HK-2 (cell line): ENCODE measurements around the gene GPR108.
"Not testable (repeated sequence)": the region's sequence is repeated elsewhere in the genome, so short reads cannot be mapped to it uniquely, and the experiment has no call there.

ENCODE experiments used
- DNase-seq: peaks from one replicate; pipeline ENCODE4 v3.0.0-alpha.2; 2018; ENCODE audit not compliant: unreplicated experiment

The GPR108 gene

DNA sequence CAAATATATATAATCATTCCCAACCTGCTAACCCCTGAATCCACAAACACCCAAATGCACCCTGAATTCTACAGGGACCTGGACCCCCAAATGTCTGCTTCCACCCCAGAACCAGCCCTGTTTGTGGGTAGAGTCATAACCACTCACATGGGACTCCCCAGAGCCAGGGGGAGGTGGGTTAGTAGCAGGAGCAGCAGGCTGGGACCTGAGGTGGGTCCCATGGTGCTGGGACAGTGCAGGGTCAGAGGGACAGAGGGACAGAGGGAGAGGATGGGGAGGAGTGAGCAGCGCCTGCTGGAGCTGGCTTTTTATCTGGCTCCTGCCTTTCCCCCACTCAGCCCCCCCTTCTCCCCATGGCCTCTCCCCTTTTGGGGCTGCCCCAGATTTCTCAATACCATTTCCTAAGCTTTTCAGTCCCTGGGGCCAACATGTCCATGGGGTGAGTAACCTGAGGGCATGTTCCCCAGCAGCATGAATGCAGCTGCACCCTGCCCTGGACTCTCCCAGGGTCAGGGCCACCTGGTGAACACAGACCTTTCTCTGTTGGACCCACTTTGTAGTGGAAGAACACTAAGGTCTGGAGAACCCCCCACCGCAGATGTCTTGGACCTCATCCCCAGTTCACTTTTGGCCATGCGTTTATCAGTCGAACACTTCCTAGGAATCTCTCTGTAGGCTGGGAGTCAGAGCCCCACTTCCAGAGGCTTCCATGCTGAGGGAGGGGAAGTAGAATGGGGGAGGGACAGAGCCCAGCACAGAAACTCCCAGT, 16.8 kb downstream of the GPR108 start, which contains the start of gene C3:
Gene C3, minus strand, starts transcription at position 282 of the 769 bp plus-strand sequence. Its CDS starts 61 bp downstream, at position 221.
- DNase-seq, result peak; percentile 43

DNA sequence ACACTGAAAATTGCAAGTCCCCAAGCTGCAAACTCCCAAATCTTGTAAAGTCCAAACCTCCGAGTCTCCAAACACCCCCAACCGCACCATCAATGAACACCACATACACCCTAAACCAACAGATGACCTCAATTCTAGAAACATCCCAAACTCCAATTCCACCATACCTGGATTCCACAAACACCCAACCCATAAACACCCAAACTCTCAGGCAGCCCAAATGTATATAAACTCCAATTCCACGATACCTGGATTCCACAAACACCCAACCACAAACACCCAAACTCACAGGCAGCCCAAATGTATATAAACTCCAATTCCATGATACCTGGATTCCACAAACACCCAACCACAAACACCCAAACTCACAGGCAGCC, 17.4 kb downstream of the GPR108 start:
- no peak for DNase-seq

DNA sequence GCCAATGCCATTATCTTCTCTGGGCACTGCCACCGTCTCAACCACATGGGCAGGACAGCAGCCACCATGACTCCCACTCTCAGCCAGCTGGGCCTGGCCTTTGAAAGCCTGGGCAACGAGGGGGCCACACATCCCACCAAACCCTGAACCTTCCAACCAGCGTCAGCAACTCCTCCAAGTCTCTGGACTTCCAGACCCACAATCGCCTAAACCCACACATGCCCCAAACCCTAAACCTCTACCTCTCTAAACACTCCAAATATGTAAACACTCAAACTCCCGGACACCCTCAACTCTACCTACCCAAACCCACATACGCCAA, 17.9 kb downstream of the GPR108 start:
- DNase-seq, result no peak

DNA sequence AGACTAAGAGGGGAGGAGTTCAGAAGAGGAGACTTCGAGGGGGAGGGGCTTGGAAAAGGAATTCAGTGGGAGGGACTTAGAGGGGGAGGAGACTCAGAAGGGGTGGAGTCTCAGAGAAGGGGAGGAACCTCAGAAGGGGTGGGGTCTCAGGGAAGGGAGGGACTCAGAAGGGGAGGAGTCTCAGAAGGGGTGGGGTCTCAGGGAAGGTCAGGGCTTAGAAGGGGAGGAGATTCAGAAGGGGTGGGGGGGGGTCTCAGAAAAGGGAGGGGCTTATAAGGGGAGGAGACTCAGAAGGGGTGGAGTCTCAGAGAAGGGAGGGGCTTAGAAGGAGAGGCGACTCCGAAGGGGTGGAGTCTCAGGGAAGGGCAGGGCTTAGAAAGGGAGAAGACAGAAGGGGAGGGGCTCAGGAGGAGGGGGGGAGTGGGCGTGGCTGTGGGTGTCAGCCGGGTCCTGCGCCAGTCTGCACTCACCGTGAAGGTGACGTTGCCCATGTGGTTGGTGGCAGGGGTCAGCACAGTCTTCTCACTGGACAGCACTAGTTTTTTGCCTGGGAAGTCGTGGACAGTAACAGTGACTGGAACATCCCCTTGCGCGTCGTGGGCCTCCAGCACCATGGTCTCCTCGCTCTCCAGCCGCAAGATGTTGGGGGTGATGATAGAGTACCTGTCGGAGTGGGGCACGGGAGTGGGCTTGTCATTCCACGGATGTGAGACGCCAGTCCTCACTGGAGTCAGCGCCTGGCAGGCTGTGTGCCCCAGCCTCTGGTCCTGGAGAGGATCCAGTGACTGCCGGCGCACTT, 18.4 kb downstream of the GPR108 start:
- DNase-seq, result no peak

DNA sequence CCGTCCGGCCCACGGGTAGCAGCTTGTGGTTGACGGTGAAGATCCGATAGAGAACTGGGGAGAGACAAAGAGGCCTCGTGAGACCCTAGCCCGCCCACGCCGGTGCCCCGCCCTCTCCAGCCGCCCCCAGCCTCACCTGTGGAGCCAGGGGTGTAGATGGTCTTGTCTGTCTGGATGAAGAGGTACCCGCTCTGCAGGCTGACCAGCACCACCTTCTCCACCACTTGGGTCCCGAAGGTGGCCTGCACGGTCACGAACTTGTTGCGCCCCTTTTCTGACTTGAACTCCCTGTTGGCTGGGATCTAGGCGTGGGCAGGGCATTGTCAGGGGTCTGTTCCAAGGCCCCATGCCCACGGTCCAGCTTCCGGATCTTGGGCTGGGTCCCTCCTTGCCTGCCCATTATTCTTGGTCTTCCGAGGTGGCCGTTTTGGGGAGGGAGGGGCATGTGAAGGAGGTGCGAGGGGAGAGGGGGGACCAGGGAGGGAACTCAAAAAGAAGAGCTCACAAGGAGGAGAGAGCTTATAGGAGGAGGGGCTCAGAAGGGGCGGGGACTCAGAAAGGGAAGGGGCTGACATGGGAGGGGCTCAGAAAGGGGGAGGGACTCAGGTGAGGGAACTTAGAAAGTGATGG, 19.2 kb downstream of the GPR108 start:
- DNase-seq, result no peak

DNA sequence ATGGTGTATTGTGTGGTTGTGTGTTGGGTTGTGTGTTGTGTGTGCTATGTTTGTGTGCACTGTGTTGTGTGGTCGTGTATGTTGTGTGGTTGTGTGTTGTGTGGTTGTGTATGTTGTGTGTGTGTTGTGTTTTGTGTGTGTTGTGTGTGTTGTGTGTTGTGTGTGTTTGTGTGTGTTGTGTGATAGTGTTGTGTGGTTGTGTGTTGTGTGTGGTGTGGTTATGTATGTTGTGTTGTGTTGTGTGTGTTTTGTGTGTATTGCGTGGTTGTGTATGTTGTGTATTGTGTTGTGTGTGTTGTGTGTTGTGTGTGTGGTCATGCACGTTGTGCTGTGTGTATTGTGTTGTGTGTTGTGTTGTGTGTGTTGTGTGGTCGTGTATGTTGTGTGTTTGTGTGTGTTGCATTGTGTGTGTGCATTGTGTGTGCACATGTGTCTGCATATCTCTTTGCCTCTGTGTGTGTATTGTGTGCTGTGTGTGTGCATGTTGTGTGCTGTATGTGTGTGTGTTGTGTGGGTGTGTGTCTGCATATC, 19.9 kb downstream of the GPR108 start:
- DNase-seq, result no peak

DNA sequence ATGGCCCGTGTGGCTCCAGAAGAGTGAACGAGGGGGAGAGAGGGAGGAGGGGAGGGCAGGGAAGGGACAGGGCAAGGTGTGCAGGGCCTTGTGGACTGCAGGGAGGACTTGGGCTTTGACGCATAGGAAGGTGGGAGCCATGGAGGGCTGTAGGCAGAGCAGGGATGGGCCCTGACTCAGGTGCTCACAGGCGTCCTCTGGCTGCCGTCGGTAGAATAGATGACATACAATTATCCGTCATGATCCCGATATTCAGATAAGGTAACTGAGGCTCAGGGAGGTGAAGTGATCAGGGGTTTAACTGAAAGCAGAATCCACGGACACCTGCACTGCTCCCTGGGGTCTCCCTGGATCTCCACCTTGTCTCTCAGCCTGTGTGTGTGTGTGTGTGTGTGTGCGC, 20.3 kb downstream of the GPR108 start:
- no peak for DNase-seq

DNA sequence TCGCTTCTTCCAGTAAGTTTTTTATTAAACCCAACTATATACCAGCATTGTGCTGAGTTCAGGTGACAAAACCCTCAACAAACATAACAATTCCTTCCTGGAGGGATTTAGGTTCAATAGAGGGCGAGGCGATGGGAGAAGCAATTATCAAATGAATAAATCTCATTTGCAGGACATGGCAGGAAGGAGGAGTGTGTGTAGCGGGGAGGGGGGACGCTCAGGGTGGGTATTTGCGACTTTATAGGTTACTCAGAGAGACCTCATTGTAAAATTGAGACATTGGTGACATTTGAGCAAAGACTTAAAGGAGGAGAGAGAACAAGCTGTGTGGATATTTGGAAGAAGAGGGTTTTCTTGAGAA, 20.8 kb downstream of the GPR108 start:
- DNase-seq, result no peak

DNA sequence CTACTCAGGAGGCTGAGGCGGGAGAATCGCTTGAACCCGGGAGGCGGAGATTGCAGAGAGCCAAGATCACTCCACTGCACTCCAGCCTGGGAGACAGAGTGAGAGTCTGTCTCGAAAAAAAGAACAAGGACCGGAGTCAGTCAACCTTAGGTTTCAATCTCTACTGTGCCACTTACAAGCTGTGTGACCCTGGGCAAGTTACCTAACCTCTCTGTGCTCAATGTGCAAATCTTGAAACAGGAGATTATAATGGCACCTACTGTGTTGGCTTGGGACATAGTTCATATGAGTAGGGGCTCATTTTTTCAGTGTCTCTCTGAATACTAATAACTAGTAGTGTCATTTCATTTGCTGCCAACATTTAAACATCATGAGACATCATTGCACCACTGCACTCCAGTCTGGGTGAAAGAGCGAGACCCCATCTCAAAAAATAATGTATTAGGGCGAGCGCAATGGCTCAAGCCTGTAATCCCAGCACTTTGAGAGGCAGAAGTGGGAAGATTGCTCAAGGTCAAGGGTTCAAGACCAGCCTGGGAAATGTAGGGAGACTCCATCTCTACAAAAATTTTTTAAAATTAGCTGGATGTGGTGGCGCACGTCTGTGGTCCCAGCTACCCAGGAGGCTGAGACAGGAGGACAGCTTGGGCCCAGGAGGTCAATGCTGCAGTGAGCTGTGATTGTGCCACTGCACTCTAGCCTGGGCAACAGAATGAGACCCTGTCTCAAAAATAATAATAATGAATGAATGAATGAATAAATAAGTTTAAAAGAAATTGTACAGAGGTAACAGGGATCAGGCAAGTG, 22.4 kb downstream of the GPR108 start:
- no peak for DNase-seq

DNA sequence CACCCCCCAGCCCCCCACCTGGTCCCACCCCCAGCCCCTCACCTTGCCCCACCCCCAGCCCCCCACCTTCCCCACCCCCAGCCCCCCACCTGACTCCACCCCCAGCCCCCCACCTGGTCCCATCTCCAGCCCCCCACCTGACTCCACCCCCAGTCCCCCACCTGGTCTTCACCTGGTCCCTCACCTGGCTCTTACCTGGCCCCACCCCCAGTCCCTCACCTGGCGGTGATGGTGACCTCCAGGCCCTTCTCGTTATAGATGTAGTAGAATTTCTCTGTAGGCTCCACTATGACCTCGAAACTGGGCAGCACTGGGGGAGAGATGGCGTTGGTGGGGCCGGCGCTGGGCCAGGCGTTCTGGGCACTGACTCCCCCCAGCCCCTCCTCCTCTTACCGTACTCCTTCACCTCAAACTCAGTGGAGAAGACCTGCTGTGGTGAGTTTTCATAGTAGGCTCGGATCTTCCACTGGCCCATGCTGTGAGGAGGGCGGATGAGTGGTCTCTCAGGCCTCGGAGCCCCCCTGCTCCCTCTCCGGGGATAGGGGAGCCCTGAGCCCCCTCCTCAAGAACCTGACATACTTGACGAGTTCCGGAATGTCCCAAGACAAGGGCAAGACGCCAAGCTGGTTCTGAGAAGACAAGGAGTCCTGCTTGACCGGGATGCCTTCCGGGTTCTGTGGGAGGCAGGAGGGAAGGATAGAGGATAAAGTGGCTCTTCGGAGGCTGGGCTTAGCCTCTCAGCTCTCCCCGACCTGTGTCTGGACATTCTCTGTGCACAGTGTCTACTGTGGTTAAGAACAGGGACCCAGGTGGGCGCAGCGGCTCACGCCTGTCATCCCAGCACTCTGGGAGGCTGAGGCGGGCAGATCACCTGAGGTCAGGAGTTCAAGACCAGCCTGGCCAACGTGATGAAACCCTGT, 23.3 kb downstream of the GPR108 start:
- DNase-seq, result no peak

DNA sequence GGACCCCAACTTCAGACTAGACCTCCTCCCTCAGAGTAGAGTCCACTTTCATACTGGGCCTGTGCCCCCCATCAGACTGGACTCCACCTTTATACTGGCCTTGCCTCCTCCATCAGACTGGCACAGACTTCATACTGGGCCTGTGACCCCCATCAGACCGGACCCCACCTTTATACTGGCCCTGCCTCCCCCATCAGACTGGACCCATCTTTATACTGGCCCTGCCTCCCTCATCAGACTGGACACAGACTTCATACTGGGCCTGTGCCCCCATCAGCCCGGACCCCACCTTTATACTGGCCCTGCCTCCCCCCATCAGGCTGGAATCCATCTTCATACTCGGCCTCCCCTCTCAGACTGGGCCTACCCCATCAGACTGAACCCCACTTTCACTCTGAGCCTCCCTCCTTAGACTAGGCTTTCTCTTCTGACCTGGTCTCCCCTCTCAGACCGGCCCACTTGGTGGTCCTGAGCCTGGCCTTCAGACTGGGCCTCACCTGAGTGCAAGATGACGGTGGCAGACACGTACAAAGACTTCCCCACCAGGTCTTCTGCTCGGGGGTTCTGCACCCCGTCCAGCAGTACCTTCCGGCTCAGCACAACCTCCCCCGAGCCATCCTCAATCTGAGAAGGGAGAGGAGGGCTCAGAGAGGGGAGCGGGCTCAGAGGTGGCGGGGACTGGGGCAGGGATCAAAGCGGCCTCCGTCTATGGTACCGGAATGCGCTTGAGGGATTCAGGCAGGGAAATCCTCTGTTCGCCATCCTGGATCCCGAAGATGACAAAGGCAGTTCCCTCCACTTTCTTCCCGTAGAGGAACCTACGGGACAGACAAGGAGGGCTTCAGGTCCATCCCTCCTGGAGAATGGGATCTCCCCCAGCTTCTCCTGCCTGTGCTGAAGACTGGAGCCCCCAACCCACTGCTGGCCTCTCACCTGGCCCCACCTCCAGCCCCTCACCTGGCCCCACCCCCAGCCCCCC, 24.4 kb downstream of the GPR108 start:
- DNase-seq, result no peak

DNA sequence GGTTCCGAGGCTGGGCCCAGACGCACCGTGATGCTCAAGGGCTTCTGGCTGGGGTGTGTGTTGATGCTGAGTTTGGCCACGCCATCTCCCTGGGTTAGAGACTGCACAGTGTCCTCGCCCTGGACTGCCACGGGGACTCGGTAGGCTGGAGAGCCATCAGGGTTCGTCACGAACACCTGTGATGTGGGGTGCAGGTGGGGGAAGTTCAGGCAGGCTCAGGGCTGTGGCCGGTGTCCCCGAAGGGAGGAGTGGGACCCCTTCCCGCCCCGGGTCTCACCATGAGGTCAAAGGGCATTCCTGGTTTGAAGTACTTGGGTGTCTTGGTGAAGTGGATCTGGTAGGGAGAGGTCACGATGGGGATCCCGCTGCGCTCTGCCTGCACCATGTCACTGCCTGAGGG, 25.1 kb downstream of the GPR108 start:
- no peak for DNase-seq

DNA sequence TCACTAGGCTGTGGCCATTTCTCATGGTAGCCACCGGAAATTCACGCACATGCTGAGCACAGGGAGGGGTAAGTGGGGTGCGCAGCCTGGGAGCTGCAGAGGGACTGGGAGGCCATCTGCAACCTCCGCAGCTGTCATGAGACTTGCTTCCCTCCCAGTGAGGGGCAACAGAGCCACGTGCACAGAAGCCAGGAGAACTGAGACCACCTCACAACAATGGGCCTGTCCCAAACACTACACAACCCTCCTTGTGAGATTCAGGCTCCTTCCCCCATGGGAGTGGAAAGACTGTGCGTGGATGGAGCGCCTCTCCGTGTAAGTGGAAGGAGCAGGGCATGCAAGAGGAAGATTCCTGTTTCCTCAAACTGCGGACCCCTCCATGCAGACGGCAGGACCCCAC, 25.8 kb downstream of the GPR108 start:
- no peak for DNase-seq

DNA sequence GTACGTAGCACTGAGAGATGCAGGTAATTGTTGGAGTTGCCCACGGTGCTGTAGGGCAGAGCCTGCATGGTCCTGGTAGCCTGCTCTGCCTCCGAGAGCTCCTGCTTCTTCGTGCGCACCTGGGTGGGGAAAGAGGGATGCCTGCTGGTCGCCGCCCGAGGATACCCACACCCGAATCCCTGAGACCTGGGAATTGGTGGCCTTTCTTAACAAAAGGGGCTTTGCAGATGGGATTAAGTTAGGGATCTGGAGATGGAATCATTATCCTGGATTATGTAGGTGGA, 26.4 kb downstream of the GPR108 start:
- no peak for DNase-seq

DNA sequence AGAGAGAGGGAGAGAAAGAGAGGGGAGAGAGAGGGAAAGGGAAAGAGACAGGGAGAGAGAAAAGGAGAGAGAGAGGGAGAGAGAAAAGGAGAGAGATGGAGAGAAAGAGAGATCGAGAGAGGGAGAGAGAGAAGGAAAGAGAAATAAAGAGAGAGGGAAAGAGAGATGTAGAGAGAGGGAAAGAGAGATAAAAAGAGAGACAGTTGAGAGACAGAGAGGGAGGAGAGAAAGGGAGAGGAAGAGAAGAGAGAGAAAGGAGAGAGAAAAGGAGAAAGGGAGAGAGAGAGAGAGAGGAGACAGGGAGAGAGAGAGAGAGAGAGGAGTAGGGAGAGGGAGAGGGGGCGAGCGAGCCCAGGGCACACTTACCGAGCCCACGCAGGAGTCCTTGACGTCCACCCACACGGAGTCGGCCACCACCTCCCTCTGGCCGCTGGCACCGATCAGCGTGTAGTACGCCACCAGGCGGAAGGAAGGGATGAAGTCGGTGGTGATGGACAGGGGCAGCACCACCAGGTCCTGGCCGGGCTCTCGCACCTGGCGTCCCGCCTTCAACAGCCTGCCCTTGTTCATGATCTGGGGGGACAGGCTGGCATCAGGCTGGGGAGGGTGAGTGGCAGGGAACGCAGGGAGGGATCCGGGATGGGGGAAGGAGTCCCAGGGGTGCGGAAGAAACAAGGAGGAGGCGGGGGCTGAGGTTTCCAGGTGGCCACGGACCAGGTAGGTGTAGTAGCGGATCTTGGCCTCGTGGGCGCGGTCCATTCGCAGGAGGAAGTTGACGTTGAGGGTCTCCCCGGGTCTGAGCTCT, 26.9 kb downstream of the GPR108 start:
- no peak for DNase-seq

DNA sequence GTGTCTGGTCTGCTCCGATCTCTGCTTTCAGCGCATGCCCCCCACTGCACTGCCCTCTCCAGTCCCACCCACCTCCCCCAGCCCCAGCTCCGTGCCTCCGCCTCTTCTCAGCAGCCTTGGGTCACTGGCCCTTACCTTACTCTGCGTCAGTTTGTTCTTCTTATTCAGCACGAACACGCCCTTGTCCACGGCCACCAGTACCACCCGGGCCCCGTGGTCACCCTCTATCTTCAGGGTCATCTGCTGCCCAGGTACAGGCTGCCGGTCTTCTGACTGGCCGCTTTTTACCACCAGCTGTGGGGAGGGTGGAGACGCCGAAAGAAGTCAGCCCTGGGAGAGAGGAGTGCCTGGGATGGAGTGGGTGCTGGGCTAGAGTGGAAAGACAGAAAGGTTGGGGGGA, 27.8 kb downstream of the GPR108 start:
- DNase-seq, result no peak

DNA sequence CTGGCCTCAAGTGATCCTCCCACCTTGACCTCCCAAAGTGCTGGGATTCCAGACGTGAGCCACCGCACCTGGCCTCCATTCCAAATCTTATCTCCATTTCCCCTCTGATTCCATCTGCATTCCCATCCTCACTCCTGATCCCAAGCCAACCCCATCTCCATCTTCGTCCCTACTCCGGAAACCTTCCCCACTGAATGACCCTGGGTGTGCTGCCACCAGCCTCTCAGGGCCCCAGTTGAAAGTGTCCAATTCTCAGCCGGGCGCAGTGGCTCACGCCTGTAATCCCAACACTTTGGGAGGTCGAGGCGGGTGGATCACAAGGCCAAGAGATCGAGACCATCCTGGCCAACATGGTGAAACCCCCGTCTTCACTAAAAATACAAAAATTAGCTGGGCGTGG, 28.5 kb downstream of the GPR108 start:
- DNase-seq, result not testable (repeated sequence)

DNA sequence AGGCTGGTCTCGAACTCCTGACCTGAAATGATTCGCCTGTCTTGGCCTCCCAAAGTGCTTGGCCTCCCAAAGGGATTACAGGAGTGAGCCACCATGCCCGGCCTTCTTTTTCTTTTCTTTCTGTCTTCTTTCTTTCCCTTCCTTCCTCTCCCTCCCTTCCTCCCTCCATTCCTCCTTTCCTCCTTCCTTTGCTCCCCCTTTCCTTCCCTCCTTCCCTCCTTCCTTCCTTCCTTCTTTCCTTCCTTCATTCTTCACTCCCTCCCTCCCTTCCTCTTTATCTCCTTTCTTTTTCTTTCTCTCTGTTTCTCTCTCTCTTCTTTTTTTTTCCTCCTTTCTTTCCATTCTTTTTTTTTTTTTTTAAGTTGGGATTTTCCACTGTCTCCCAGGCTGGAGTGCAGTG, 29.0 kb downstream of the GPR108 start:
- DNase-seq, result no peak

DNA sequence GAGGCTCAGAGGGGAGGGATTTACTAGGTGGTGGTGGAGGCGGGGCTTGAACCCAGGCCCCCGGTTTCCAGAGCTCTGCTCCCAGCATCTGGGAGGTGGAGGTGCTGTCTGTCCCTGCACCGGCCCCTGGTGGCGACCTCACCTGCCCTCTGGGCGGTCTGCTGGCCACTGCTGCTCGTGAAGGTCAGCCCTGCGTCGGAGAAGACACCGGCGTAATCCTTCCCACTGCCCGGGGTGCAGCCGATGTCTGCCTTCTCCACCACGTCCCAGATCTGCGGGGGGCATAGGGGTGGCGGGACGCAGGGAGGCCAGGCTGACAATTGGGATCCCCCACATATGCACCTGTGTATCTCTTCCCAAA, 29.7 kb downstream of the GPR108 start:
- DNase-seq, result no peak
